BLaER1 (cell line): ENCODE measurements around the gene HS6ST3.
"Not testable (repeated sequence)": the region's sequence is repeated elsewhere in the genome, so short reads cannot be mapped to it uniquely, and the experiment has no call there.

ENCODE experiments used
- H3K27ac ChIP-seq: shearing (Covaris generic); formaldehyde crosslinking; 2 replicates; pipeline ENCODE4 v1.8.1; 2022
- H3K27me3 ChIP-seq: shearing (Covaris generic); formaldehyde crosslinking; 2 replicates; pipeline ENCODE4 v1.8.1; 2022
- H3K36me3 ChIP-seq: shearing (Covaris generic); formaldehyde crosslinking; 2 replicates; pipeline ENCODE4 v1.8.1; 2022
- H3K4me1 ChIP-seq: shearing (Covaris generic); formaldehyde crosslinking; 2 replicates; pipeline ENCODE4 v1.8.1; 2022
- H3K4me2 ChIP-seq: shearing (Covaris generic); formaldehyde crosslinking; 2 replicates; pipeline ENCODE4 v1.8.1; 2022
- H3K4me3 ChIP-seq: shearing (Covaris generic); formaldehyde crosslinking; 2 replicates; pipeline ENCODE4 v1.8.1; 2022
- H3K9ac ChIP-seq: shearing (Covaris generic); formaldehyde crosslinking; 2 replicates; pipeline ENCODE4 v1.8.1; 2022
- H3K9me3 ChIP-seq: shearing (Covaris generic); formaldehyde crosslinking; 2 replicates; pipeline ENCODE4 v1.8.1; 2022
- H4K20me1 ChIP-seq: shearing (Covaris generic); formaldehyde crosslinking; 2 replicates; pipeline ENCODE4 v1.8.1; 2022
- Cebpa-rat ChIP-seq: shearing (Covaris generic); IDR thresholded peaks from 2 replicates; pipeline ENCODE4 v1.8.1; 2022

Gene HS6ST3

DNA sequence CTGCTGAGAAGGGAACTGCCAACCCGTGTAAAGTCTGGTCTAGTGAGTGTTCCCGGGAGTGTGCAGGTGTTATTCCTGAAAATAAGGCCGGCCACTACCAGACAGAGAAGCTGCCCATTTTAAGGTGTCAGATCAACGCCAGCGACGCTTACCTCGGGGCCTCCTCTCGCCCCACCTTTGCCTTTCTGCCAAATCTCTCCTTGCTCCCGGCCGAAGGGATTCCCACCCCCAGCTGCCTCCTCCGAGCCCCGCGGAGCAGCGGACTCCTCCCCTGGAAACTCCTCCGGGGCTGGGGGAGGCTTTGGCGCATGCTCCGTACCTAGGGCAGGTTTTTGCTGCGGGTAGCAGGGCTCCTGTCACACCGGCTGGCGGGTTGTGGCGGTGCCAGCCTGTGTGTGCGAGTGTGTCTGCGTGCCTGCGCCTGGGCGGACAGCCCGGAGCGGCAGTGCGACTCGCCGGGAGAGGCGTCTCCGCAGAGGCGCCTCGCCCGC is at the start of gene HS6ST3:
Gene HS6ST3 (plus strand): TSS at position 359 of the 491 bp plus-strand sequence.
- Histone ChIP-seq H3K27me3 (no peaks in the 10 kb centered on the region), H3K4me2 (no peak within 1 kb of the TSS), H3K9ac (no peak within 1 kb of the TSS), H3K4me3 (no peak within 1 kb of the TSS), H3K36me3 (no peaks in the 10 kb centered on the region), H3K4me1 (no peaks in the 10 kb centered on the region), H4K20me1 (no peaks in the 10 kb centered on the region), H3K27ac (no peak within 1 kb of the TSS), H3K9me3 (peaks cover 24% of the 10 kb centered on the region)
- TF ChIP-seq Cebpa-rat, result no peak

DNA sequence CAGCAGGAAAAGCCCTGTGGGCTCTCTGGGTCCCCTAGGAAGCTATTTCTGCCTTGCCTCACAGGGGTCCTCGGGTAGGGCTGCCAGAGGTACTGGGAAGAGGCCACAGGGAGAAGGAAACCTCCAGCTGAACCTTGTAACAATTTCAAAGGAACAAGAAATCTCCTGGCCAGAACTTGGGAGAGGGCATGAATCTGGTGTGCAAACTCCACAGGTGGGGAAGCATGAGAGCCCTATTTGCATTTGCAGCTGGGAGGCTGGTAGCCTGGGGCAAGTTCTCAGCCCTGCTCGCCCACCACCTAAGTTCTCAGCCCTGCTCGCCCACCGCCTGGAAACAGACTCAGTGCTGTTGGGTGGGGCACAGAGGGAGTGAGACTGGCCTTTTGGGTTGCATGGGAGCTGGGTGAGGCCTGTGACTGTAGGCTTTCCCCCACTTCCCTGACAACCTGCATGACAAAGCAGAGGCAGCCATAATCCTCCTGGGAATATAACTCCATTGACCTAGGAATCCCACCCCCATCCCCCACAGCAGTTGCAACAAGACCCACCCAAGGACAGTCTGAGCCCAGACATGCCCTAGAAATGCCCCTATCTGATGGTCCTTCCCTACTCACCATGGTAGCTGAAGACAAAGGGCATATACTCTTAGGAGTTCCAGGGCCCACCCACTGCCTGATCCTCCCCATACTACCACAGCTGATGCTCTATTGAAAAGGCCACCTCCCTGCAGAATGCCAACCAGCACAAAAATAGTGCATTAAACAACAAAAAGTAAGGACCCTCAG is 48.4 kb upstream of the HS6ST3 start:
- no peak overlapping the region for H3K4me3 ChIP-seq
- H4K20me1 ChIP-seq, result no peaks in the 10 kb centered on the region
- no peaks in the 10 kb centered on the region for H3K4me1 ChIP-seq
- H3K36me3 ChIP-seq, result no peaks in the 10 kb centered on the region
- no peaks in the 10 kb centered on the region for H3K27me3 ChIP-seq
- H3K4me2 ChIP-seq, result no peak overlapping the region
- H3K9ac ChIP-seq, result no peak overlapping the region
- TF ChIP-seq Cebpa-rat, result no peak
- no peaks in the 10 kb centered on the region for H3K9me3 ChIP-seq
- no peak overlapping the region for H3K27ac ChIP-seq

DNA sequence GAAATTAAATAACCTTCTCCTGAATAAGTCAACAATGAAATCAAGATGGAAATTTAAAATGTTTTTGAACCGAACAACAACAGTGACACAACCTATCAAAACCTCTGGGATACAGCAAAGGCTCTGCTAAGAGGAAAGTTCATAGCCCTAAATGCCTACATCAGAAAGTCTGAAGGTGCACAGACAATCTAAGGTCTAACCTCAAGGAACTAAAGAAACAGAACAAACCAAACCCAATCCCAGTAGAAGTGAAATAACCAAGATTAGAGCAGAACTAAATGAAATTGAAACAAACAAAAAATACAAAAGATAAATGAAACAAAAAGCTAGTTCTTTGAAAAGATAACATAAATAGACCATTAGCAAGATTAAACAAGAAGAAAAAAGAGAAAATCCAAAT is 45.7 kb upstream of the HS6ST3 start:
- no peak overlapping the region for H3K4me3 ChIP-seq
- H3K27me3 ChIP-seq, result no peaks in the 10 kb centered on the region
- H3K4me2 ChIP-seq, result no peak overlapping the region
- no peaks in the 10 kb centered on the region for H3K4me1 ChIP-seq
- H3K27ac ChIP-seq, result no peak overlapping the region
- no peaks in the 10 kb centered on the region for H3K9me3 ChIP-seq
- H3K9ac ChIP-seq, result no peak overlapping the region
- H3K36me3 ChIP-seq, result no peaks in the 10 kb centered on the region
- H4K20me1 ChIP-seq, result no peaks in the 10 kb centered on the region
- no peak for TF ChIP-seq Cebpa-rat

DNA sequence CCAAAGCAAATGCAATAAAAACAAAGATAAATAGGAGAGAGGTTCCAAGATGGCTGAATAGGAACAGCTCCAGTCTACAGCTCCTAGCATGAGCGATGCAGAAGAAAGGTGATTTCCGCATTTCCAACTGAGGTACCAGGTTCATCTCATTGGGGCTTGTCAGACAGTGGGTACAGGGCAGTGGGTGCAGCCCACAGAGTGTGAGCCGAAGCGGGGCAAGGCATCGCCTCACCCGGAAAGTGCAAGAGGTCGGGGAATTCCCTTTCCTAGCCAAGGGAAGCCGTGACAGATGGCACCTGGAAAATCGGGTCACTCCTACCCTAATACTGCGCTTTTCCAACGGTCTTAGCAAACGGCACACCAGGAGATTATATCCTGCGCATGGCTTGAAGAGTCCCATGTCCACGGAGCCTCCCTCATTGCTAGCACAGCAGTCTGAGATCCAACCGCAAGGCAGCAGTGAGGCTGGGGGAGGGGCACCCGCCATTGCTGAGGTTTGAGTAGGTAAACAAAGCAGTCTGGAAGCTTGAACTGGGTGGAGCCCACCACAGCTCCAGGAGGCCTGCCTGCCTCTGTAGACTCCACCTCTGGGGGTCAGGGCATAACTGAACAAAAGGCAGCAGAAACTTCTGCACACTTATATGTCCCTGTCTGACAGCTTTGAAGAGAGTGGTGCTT is 43.3 kb upstream of the HS6ST3 start:
- H4K20me1 ChIP-seq, H3K9ac ChIP-seq, H3K4me1 ChIP-seq, H3K27ac ChIP-seq, H3K27me3 ChIP-seq, H3K4me2 ChIP-seq, H3K36me3 ChIP-seq, H3K9me3 ChIP-seq, H3K4me3 ChIP-seq: not testable (repeated sequence)

DNA sequence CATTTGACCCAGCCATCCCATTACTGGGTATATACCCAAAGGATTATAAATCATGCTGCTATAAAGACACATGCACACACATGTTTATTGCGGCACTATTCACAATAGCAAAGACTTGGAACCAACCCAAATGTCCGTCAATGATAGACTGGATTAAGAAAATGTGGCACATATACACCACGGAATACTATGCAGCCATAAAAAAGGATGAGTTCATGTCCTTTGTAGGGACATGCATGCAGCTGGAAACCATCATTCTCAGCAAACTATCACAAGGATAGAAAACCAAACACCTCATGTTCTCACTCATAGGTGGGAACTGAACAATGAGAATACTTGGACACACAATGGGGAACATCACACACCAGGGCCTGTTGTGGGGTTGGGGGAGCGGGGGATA is 39.0 kb upstream of the HS6ST3 start:
- H3K36me3 ChIP-seq, H3K27ac ChIP-seq, H4K20me1 ChIP-seq, H3K4me3 ChIP-seq, H3K4me1 ChIP-seq, H3K27me3 ChIP-seq, H3K4me2 ChIP-seq, H3K9ac ChIP-seq: not testable (repeated sequence)
- peaks cover 19% of the 10 kb centered on the region for H3K9me3 ChIP-seq

DNA sequence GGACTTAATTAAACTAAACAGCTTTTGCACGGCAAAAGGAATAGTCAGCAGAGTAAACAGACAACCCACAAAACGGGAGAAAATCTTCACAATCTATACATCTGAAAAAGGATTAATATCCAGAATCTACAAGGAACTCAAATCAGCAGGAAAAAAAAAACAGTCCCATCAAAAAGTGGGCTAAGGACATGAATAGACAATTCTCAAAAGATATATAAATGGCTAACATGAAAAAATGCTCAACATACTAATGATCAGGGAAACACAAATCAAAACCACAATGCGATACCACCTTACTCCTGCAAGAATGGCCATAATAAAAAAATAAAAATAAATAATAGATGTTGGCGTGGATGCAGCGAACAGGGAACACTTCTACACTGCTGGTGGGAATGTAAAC is 38.4 kb upstream of the HS6ST3 start:
- H3K36me3 ChIP-seq, H3K4me2 ChIP-seq, H3K4me3 ChIP-seq, H4K20me1 ChIP-seq, H3K27ac ChIP-seq, H3K9ac ChIP-seq, H3K4me1 ChIP-seq, H3K27me3 ChIP-seq: not testable (repeated sequence)
- H3K9me3 ChIP-seq, result peaks cover 19% of the 10 kb centered on the region

DNA sequence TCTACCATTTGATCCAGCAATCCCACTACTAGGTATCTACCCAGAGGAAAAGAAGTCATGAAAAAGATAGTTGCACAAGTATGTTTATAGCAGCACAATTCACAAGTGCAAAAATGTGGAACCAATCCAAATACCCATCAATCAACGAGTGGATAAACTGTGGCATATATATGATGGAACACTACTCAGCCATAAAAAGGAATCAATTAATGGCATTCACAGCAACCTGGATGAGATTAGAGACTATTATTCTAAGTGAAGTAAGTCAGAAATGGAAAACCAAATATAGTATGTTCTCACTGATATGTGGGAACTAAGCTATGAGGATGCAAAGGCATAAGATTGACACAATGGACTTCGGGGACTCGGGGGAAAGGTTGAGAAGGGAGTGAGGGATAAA is 38.0 kb upstream of the HS6ST3 start:
- not testable (repeated sequence) for H3K4me1 ChIP-seq, H3K4me2 ChIP-seq, H3K9ac ChIP-seq, H3K36me3 ChIP-seq, H3K4me3 ChIP-seq, H3K27ac ChIP-seq, H3K27me3 ChIP-seq, H4K20me1 ChIP-seq
- H3K9me3 ChIP-seq, result peaks cover 19% of the 10 kb centered on the region

DNA sequence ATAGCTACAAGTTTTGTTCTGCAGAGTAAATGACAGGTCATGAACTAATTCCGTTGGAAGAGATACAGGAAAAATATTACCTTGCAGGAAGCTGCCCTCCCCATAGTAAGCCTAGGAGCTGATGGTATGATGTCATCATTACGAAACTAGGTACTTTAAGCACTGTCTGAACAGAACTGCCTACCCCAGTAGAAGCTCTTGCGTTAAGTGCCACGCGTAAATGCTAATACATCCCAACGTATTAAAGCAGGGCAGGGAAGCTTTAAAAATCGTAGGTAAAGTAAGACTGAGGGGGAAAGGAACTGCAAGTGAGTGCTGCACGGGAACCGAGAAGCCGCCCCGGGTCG is 37.3 kb upstream of the HS6ST3 start:
- no peaks in the 10 kb centered on the region for H4K20me1 ChIP-seq
- peaks cover 19% of the 10 kb centered on the region for H3K9me3 ChIP-seq
- no peaks in the 10 kb centered on the region for H3K27me3 ChIP-seq
- H3K9ac ChIP-seq, result no peak overlapping the region
- H3K36me3 ChIP-seq, result no peaks in the 10 kb centered on the region
- no peak overlapping the region for H3K27ac ChIP-seq
- H3K4me2 ChIP-seq, result no peak overlapping the region
- no peaks in the 10 kb centered on the region for H3K4me1 ChIP-seq
- TF ChIP-seq Cebpa-rat, result no peak
- H3K4me3 ChIP-seq, result no peak overlapping the region

DNA sequence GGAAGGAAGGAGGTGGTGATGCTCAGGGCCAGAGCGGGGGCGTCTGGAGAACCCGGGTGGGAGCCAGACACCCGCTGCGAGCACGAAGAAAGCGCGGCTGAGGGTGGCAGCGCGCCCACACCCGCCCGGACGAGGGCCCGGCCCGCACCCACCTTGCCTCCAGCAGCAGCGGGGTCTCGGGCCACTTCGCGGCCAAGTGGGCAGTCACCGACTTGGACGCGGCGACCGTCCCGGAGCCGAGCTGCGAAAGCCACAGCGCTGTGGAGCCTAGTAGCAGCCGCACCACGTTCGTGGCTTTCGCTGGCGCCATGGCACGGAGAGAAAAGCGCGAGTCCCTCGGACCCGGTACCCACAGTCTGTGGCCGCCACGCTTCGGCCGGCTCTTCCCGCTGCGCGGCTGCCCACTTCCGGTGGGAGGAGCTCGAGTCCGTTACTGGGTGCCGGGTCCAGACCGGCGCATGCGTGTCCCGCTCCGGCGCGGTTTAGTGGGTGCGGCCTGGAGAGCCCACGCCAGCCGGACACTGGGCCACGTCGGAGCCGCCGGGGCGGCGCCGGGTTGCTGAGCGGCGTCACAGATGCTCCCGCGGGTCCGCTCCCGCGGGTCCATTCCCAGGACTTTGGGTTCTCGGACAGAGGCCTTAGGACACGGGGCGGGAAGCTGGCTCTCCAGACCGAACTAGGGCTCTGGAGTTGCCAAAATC is 36.8 kb upstream of the HS6ST3 start, which contains the start of gene UGGT2:
Gene UGGT2 (minus strand): TSS at position 399 of the 701 bp plus-strand sequence. CDS start 89 bp downstream, at position 310.
- H3K9ac ChIP-seq, result no peak within 1 kb of the TSS
- no peaks in the 10 kb centered on the region for H3K36me3 ChIP-seq
- H3K4me1 ChIP-seq, result no peaks in the 10 kb centered on the region
- no peak within 1 kb of the TSS for H3K4me3 ChIP-seq
- no peak for TF ChIP-seq Cebpa-rat
- no peak within 1 kb of the TSS for H3K27ac ChIP-seq
- no peaks in the 10 kb centered on the region for H3K27me3 ChIP-seq
- no peaks in the 10 kb centered on the region for H4K20me1 ChIP-seq
- peaks cover 19% of the 10 kb centered on the region for H3K9me3 ChIP-seq
- H3K4me2 ChIP-seq, result no peak within 1 kb of the TSS

DNA sequence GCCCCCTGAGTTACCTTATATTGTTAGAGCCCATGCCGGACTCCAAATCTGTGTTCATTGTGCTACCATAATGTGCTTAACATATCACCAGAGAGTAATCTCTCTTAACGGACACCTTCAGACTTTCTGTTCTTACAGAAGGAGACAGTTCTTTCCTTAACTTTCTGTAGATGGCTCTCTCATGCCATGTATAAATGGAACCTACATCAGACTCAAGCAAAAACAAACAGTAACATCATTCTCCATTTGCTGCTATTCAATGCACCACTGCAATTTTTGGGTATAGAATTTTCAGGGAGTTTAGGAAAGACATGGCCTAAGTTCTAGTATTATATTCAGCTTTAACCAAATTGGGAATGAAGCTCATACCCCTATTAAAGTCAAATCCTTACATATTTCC is 24.1 kb upstream of the HS6ST3 start:
- Histone ChIP-seq H3K9ac (no peak overlapping the region), H4K20me1 (no peaks in the 10 kb centered on the region), H3K9me3 (no peaks in the 10 kb centered on the region), H3K27me3 (no peaks in the 10 kb centered on the region), H3K27ac (no peak overlapping the region), H3K36me3 (no peaks in the 10 kb centered on the region), H3K4me3 (no peak overlapping the region), H3K4me1 (no peaks in the 10 kb centered on the region), H3K4me2 (no peak overlapping the region)
- no peak for TF ChIP-seq Cebpa-rat
